Astrocyte of the cerebellum (primary cell): ENCODE results near the gene SLC43A2.

Source experiments
- DNase-seq: peaks from one replicate; pipeline ENCODE4 v3.0.0-alpha.2; 2011; ENCODE audit warnings: low read depth
- H3K4me3 ChIP-seq: 2 replicates; pipeline ENCODE4 v1.5.1; 2011; ENCODE audit warnings: mild to moderate bottlenecking, low read depth, low read length, moderate library complexity
- CTCF ChIP-seq: IDR thresholded peaks from 2 replicates; pipeline ENCODE4 v1.5.1; 2012; ENCODE audit warnings: low read length, low read depth, moderate library complexity, mild to moderate bottlenecking; ENCODE audit errors: missing control alignments
- in situ Hi-C: cut with HindIII; loops from 2 replicates; pipeline ENCODE4 v1.10.0; 2017; ENCODE audit warnings: low sequenced_read_pairs

SLC43A2 gene

GRCh38 chr17:1553354-1554266 lies 75.0 kb downstream of the SLC43A2 start:
- TF ChIP-seq CTCF, result no peak
- no peak overlapping the region for H3K4me3 ChIP-seq

GRCh38 chr17:1552932-1553331 lies 75.7 kb downstream of the SLC43A2 start:
- DNase-seq, result no peak
- no peak for TF ChIP-seq CTCF
- in situ Hi-C loops, result no loop called here
- H3K4me3 ChIP-seq, result no peak overlapping the region

More at GRCh38 chr17:1553354-1554266, 75.0 kb downstream of the SLC43A2 start:
- no peak for DNase-seq
- in situ Hi-C loops, result no loop called here

GRCh38 chr17:1551741-1552140 lies 76.9 kb downstream of the SLC43A2 start:
- in situ Hi-C loops, result no loop called here
- no peak for DNase-seq
- no peak overlapping the region for H3K4me3 ChIP-seq
- TF ChIP-seq CTCF, result no peak

- in situ Hi-C loops, result no loop called here
Measured at GRCh38 chr17:1548032-1548431, 80.6 kb downstream of the SLC43A2 start.

GRCh38 chr17:1546292-1546922 lies 82.2 kb downstream of the SLC43A2 start:
- no peak overlapping the region for H3K4me3 ChIP-seq
- in situ Hi-C loops, result no loop called here
- no peak for TF ChIP-seq CTCF

More at GRCh38 chr17:1548032-1548431, 80.6 kb downstream of the SLC43A2 start:
- DNase-seq, result no peak
- TF ChIP-seq CTCF, result no peak
- H3K4me3 ChIP-seq, result no peak overlapping the region

GRCh38 chr17:1545618-1546017 lies 83.0 kb downstream of the SLC43A2 start:
- H3K4me3 ChIP-seq, result no peak overlapping the region
- DNase-seq, result no peak
- in situ Hi-C loops, result no loop called here
- TF ChIP-seq CTCF, result no peak

More at GRCh38 chr17:1546292-1546922, 82.2 kb downstream of the SLC43A2 start:
- DNase-seq, result no peak
